GM23338 (cell line): ENCODE results near the gene STARD8.

Experiments
- EZH2 ChIP-seq: fragments of 200-600 bp; sonication (generic); IDR thresholded peaks from one replicate; pipeline ENCODE4 v1.8.0; 2017; ENCODE audit warnings: antibody characterized with exemption, mild to moderate bottlenecking, low read depth; ENCODE audit not compliant: unreplicated experiment
- TF ChIP-seq, protein P1 (sequence below), 2 experiments: fragments of 200-600 bp in 1 of 2; sonication (generic) in 1 of 2; conservative IDR thresholded peaks; 2 replicates each; pipeline versions ENCODE4 v1.5.1 to v1.6.1; 2016 to 2017; ENCODE audit warnings: antibody characterized with exemption in 2 of 2, low read depth in 2 of 2, mild to moderate bottlenecking in 2 of 2, moderate library complexity in 1 of 2

GRCh38 chrX:68717663-68718442 lies 70.4 kb downstream of the STARD8 start:
- TF ChIP-seq, protein P1, sequence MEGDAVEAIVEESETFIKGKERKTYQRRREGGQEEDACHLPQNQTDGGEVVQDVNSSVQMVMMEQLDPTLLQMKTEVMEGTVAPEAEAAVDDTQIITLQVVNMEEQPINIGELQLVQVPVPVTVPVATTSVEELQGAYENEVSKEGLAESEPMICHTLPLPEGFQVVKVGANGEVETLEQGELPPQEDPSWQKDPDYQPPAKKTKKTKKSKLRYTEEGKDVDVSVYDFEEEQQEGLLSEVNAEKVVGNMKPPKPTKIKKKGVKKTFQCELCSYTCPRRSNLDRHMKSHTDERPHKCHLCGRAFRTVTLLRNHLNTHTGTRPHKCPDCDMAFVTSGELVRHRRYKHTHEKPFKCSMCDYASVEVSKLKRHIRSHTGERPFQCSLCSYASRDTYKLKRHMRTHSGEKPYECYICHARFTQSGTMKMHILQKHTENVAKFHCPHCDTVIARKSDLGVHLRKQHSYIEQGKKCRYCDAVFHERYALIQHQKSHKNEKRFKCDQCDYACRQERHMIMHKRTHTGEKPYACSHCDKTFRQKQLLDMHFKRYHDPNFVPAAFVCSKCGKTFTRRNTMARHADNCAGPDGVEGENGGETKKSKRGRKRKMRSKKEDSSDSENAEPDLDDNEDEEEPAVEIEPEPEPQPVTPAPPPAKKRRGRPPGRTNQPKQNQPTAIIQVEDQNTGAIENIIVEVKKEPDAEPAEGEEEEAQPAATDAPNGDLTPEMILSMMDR (conservative IDR thresholded peaks at IDR 0.05; ENCODE audit: low read depth in 2 of 2) = no peak
- TF ChIP-seq EZH2 = no peak
